GM19035 (cell line): ENCODE data around the gene DONSON.

Source experiments
- ATAC-seq: cut with Tn5 transposase; IDR thresholded peaks from one replicate; pipeline ENCODE4 v1.9.1; 2021; ENCODE audit not compliant: unreplicated experiment

Gene DONSON

GRCh38 chr21:33542640-33543504 lies 45.6 kb downstream of the DONSON start, which contains the start of gene SON:
Gene SON, plus strand, starts transcription at chr21:33543038. Its CDS starts 55 bp downstream, at chr21:33543093.
- ATAC-seq = peak; percentile 93

GRCh38 chr21:33541756-33542639 lies 46.5 kb downstream of the DONSON start, which contains the start of gene GART:
Gene GART, minus strand, starts transcription at chr21:33542117. Its CDS starts 2,802 bp downstream, at chr21:33539315.
- ATAC-seq = peak; percentile 57

GRCh38 chr21:33541105-33541711 lies 47.3 kb downstream of the DONSON start:
- ATAC-seq = no peak

GRCh38 chr21:33540711-33541104 lies 47.8 kb downstream of the DONSON start:
- ATAC-seq = no peak

GRCh38 chr21:33539616-33540015 lies 48.9 kb downstream of the DONSON start:
- no peak for ATAC-seq

GRCh38 chr21:33537212-33537611 lies 51.3 kb downstream of the DONSON start:
- ATAC-seq = no peak

- no peak for ATAC-seq
Observed at GRCh38 chr21:33531007-33531406, 57.5 kb downstream of the DONSON start.
